KG1 (cell line): Measurements from ENCODE around the gene EIF4A2.
"Not testable (repeated sequence)": the region's sequence is repeated elsewhere in the genome, so short reads cannot be mapped to it uniquely, and the experiment has no call there.

Experiments
- DNase-seq: peaks from one replicate; lab custom pipeline; 2025; lab: John Stamatoyannopoulos, UW

The EIF4A2 gene

GRCh38 chr3:186821429-186822387 is 38.3 kb downstream of the EIF4A2 start:
- peak; percentile 43 for DNase-seq

GRCh38 chr3:186822388-186822759 is 39.0 kb downstream of the EIF4A2 start:
- DNase-seq = not testable (repeated sequence)

- DNase-seq = no peak
Measured at GRCh38 chr3:186823386-186823785, 40.0 kb downstream of the EIF4A2 start.

GRCh38 chr3:186824430-186825139 is 41.2 kb downstream of the EIF4A2 start:
- DNase-seq = no peak

GRCh38 chr3:186825294-186825821 is 42.0 kb downstream of the EIF4A2 start:
- DNase-seq = no peak

- no peak for DNase-seq
Measured at GRCh38 chr3:186825872-186826409, 42.6 kb downstream of the EIF4A2 start.

- no peak for DNase-seq
Measured at GRCh38 chr3:186826410-186826975, 43.1 kb downstream of the EIF4A2 start.

- peak; percentile 86 for DNase-seq
Measured at GRCh38 chr3:186826976-186827857, 43.8 kb downstream of the EIF4A2 start.

GRCh38 chr3:186828340-186828739 is 45.0 kb downstream of the EIF4A2 start:
- DNase-seq = no peak

GRCh38 chr3:186831798-186832197 is 48.4 kb downstream of the EIF4A2 start:
- no peak for DNase-seq

GRCh38 chr3:186832276-186832675 is 48.9 kb downstream of the EIF4A2 start:
- no peak for DNase-seq
